Neural cell (in vitro differentiated cells): Measurements from ENCODE around the gene CABLES1. TPM values are rescaled to one million over a fixed set of nuclear protein-coding genes. Genes with fewer than 3 reads are reported as not detected.

Experiments used
- H2AFZ ChIP-seq: fragments of 200-600, 300-800 bp; sonication (generic), shearing (Covaris generic); 2 replicates; pipeline ENCODE4 v1.6.0; 2014; ENCODE audit warnings: low read depth, mild to moderate bottlenecking, antibody characterized with exemption, low read length, moderate library complexity
- H3F3A ChIP-seq: fragments of 200-600 bp; shearing (Covaris generic); 2 replicates; pipeline ENCODE4 v1.6.1; 2016; ENCODE audit warnings: mild to moderate bottlenecking, moderate library complexity, mixed read lengths, antibody characterized with exemption, low read length; ENCODE audit not compliant: insufficient read depth, poor library complexity, severe bottlenecking
- H3K27ac ChIP-seq: fragments of 200-600, 300-800 bp; sonication (generic), shearing (Covaris generic); 2 replicates; pipeline ENCODE4 v1.5.1; 2014; ENCODE audit warnings: mild to moderate bottlenecking, low read length, moderate library complexity
- H3K27me3 ChIP-seq: fragments of 300-800, 200-600 bp; sonication (generic), shearing (Covaris generic); 2 replicates; pipeline ENCODE4 v1.6.0; 2014; ENCODE audit warnings: mild to moderate bottlenecking, low read depth, low read length, moderate library complexity; ENCODE audit not compliant: insufficient read depth
- H3K36me3 ChIP-seq: fragments of 300-800, 200-600 bp; sonication (generic), shearing (Covaris generic); 2 replicates; pipeline ENCODE4 v1.5.1; 2014; ENCODE audit warnings: mild to moderate bottlenecking, antibody characterized with exemption, low read length, moderate library complexity; ENCODE audit not compliant: insufficient read depth
- H3K4me2 ChIP-seq: fragments of 300-800, 200-600 bp; sonication (generic), shearing (Covaris generic); 2 replicates; pipeline ENCODE4 v1.6.0; 2014; ENCODE audit warnings: mild to moderate bottlenecking, low read length
- H3K4me3 ChIP-seq: fragments of 300-800, 200-600 bp; sonication (generic), shearing (Covaris generic); 2 replicates; pipeline ENCODE4 v1.5.1; 2014; ENCODE audit warnings: mild to moderate bottlenecking, low read length, moderate library complexity
- H3K79me2 ChIP-seq: fragments of 200-600 bp; shearing (Covaris generic); replicated peaks from 2 replicates; pipeline ENCODE4 v1.6.0; 2014; ENCODE audit warnings: mild to moderate bottlenecking, low read length, moderate library complexity; ENCODE audit not compliant: insufficient read depth
- H3K9ac ChIP-seq: fragments of 300-800, 200-600 bp; sonication (generic), shearing (Covaris generic); 2 replicates; pipeline ENCODE4 v1.6.1; 2016; ENCODE audit warnings: mild to moderate bottlenecking, low read length, mixed read lengths
- H3K9me2 ChIP-seq: fragments of 200-600 bp; shearing (Covaris generic); 2 replicates; pipeline ENCODE4 v1.6.1; 2016; ENCODE audit warnings: mild to moderate bottlenecking, low read length, mixed read lengths; ENCODE audit not compliant: insufficient read depth
- H3K9me3 ChIP-seq: fragments of 200-600, 300-800 bp; sonication (generic), shearing (Covaris generic); 2 replicates; pipeline ENCODE4 v1.6.1; 2016; ENCODE audit warnings: mild to moderate bottlenecking, mixed run types, low read length, moderate library complexity, mixed read lengths
- H4K20me1 ChIP-seq: fragments of 200-600 bp; shearing (Covaris generic); 2 replicates; pipeline ENCODE4 v1.6.1; 2016; ENCODE audit warnings: mild to moderate bottlenecking, mixed run types; ENCODE audit not compliant: insufficient read depth
- EP300 ChIP-seq: fragments of 450-650 bp; conservative IDR thresholded peaks from 2 replicates; pipeline ENCODE4 v1.6.1; 2014; ENCODE audit warnings: antibody characterized with exemption, mild to moderate bottlenecking, moderate library complexity; ENCODE audit not compliant: poor library complexity, severe bottlenecking
- EZH2 ChIP-seq: fragments of 200-600, 300-800 bp; shearing (Covaris generic), sonication (generic); IDR thresholded peaks from 2 replicates; pipeline ENCODE4 v1.6.1; 2014; ENCODE audit warnings: antibody characterized with exemption, low read length, borderline replicate concordance, mild to moderate bottlenecking; ENCODE audit not compliant: insufficient read depth, poor library complexity, severe bottlenecking
- MXI1 ChIP-seq: fragments of 450-650 bp; conservative IDR thresholded peaks from 2 replicates; pipeline ENCODE4 v1.6.1; 2014; ENCODE audit warnings: antibody characterized with exemption, mild to moderate bottlenecking; ENCODE audit not compliant: poor library complexity, severe bottlenecking
- POLR2AphosphoS5 ChIP-seq: IDR thresholded peaks from 2 replicates; pipeline ENCODE4 v1.6.1; 2012
- RAD21 ChIP-seq: fragments of 450-650 bp; conservative IDR thresholded peaks from 2 replicates; pipeline ENCODE4 v1.6.1; 2014; ENCODE audit warnings: antibody characterized with exemption, mild to moderate bottlenecking, moderate library complexity
- SMC3 ChIP-seq: fragments of 450-650 bp; conservative IDR thresholded peaks from 2 replicates; pipeline ENCODE4 v1.6.1; 2014; ENCODE audit warnings: antibody characterized with exemption, mild to moderate bottlenecking, moderate library complexity; ENCODE audit not compliant: poor library complexity
- TAF1 ChIP-seq: IDR thresholded peaks from 2 replicates; pipeline ENCODE4 v1.6.1; 2012; ENCODE audit warnings: low read depth
- polyA plus RNA-seq: library from polyadenylated mRNA; depleted of rRNA; stranded (reverse); fragments of >200 nt; gene quantifications from 2 replicates; pipeline ENCODE4 v1.2.3, GENCODE V29; 2014
- TF ChIP-seq, protein P1 (sequence below): fragments of 450-650 bp; IDR thresholded peaks from 2 replicates; pipeline ENCODE4 v1.5.1; 2014; ENCODE audit warnings: antibody characterized with exemption, mild to moderate bottlenecking, moderate library complexity; ENCODE audit not compliant: poor library complexity, severe bottlenecking
- TF ChIP-seq, protein P2 (sequence below): IDR thresholded peaks from 2 replicates; pipeline ENCODE4 v1.6.1; 2012; ENCODE audit warnings: borderline replicate concordance

The CABLES1 gene
- polyA plus RNA-seq, 1 donor from 2014 or later, result 1.4 TPM

DNA sequence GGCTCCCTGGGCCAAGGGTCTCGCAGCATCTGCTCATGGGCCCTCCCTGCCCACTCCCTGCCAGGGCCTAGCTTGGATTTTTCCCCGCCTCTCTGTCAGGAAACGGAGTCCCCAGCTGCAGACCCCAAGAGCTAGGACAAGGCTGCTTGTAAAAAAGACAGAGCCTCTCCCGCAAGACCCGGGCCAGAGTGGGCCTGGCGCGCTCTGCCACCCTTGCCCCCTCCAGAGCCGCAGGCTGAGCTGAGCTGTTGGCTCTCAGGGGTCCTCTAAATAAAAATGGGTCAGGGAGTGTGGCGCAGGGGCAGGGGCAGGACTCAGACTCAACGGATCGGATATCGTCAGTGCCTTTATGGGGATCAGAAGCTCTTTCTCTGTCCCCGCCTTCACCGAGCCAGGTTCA is 112.6 kb downstream of the CABLES1 start:
- Histone ChIP-seq H3K27me3 (no peaks in the 10 kb centered on the region), H3K9me2 (no peaks in the 10 kb centered on the region), H3K79me2 (no peaks in the 10 kb centered on the region), H3K4me2 (no peak overlapping the region), H3K4me3 (no peak overlapping the region), H2AFZ (no peak overlapping the region), H3K9me3 (peaks cover 4% of the 10 kb centered on the region), H3K36me3 (no peaks in the 10 kb centered on the region), H4K20me1 (no peaks in the 10 kb centered on the region), H3F3A (no peaks in the 10 kb centered on the region), H3K9ac (no peak overlapping the region), H3K27ac (no peak overlapping the region)
- TF ChIP-seq EP300 (no peak), MXI1 (no peak), RAD21 (no peak), SMC3 (no peak), EZH2 (no peak), POLR2AphosphoS5 (no peak), TAF1 (no peak)
- TF ChIP-seq, protein P1, sequence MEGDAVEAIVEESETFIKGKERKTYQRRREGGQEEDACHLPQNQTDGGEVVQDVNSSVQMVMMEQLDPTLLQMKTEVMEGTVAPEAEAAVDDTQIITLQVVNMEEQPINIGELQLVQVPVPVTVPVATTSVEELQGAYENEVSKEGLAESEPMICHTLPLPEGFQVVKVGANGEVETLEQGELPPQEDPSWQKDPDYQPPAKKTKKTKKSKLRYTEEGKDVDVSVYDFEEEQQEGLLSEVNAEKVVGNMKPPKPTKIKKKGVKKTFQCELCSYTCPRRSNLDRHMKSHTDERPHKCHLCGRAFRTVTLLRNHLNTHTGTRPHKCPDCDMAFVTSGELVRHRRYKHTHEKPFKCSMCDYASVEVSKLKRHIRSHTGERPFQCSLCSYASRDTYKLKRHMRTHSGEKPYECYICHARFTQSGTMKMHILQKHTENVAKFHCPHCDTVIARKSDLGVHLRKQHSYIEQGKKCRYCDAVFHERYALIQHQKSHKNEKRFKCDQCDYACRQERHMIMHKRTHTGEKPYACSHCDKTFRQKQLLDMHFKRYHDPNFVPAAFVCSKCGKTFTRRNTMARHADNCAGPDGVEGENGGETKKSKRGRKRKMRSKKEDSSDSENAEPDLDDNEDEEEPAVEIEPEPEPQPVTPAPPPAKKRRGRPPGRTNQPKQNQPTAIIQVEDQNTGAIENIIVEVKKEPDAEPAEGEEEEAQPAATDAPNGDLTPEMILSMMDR, result no peak
- TF ChIP-seq, protein P2, sequence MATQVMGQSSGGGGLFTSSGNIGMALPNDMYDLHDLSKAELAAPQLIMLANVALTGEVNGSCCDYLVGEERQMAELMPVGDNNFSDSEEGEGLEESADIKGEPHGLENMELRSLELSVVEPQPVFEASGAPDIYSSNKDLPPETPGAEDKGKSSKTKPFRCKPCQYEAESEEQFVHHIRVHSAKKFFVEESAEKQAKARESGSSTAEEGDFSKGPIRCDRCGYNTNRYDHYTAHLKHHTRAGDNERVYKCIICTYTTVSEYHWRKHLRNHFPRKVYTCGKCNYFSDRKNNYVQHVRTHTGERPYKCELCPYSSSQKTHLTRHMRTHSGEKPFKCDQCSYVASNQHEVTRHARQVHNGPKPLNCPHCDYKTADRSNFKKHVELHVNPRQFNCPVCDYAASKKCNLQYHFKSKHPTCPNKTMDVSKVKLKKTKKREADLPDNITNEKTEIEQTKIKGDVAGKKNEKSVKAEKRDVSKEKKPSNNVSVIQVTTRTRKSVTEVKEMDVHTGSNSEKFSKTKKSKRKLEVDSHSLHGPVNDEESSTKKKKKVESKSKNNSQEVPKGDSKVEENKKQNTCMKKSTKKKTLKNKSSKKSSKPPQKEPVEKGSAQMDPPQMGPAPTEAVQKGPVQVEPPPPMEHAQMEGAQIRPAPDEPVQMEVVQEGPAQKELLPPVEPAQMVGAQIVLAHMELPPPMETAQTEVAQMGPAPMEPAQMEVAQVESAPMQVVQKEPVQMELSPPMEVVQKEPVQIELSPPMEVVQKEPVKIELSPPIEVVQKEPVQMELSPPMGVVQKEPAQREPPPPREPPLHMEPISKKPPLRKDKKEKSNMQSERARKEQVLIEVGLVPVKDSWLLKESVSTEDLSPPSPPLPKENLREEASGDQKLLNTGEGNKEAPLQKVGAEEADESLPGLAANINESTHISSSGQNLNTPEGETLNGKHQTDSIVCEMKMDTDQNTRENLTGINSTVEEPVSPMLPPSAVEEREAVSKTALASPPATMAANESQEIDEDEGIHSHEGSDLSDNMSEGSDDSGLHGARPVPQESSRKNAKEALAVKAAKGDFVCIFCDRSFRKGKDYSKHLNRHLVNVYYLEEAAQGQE, result no peak

DNA sequence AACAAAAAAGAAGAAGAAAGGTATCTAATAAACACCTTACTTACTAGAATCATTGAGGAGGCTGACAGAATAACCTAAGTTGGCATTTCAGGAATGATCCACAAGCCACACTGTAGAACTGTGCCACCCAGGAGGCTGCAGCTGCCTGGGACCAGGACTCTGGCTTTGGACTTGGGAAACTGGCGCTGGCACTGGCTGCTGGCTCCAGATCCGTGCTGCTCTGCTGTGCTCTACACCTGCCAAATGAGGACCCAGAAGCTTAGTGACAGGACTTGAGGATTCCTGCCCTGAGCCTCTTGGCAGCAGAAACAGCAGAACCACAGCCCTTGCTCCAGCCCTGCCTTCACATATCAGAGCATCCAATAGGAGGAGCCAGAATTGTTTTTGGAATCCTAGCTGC is 113.5 kb downstream of the CABLES1 start:
- TF ChIP-seq EP300 (no peak), TAF1 (no peak), EZH2 (no peak), POLR2AphosphoS5 (no peak), RAD21 (no peak), MXI1 (no peak), SMC3 (no peak)
- TF ChIP-seq, protein P2, result no peak
- TF ChIP-seq, protein P1, result no peak
- Histone ChIP-seq H3K36me3 (no peaks in the 10 kb centered on the region), H3K27ac (no peak overlapping the region), H3K4me3 (no peak overlapping the region), H2AFZ (no peak overlapping the region), H3F3A (no peaks in the 10 kb centered on the region), H3K4me2 (no peak overlapping the region), H4K20me1 (no peaks in the 10 kb centered on the region), H3K9ac (no peak overlapping the region), H3K27me3 (no peaks in the 10 kb centered on the region), H3K79me2 (no peaks in the 10 kb centered on the region), H3K9me3 (peaks cover 4% of the 10 kb centered on the region), H3K9me2 (no peaks in the 10 kb centered on the region)
